Ramos (cell line): ENCODE data around the gene CBS.
"Not testable (repeated sequence)": the region's sequence is repeated elsewhere in the genome, so short reads cannot be mapped to it uniquely, and the experiment has no call there.

ENCODE experiments used
- in situ Hi-C: fragments of 300-500 bp; cut with MboI; formaldehyde crosslinking; loops from one replicate; pipeline ENCODE4 v1.14.3; 2022; ENCODE audit warnings: low sequenced_read_pairs; ENCODE audit not compliant: unreplicated experiment

CBS gene

GRCh38 chr21:43029785-43030184 is 45.9 kb downstream of the CBS start:
- in situ Hi-C loops: loop anchor here (25.0 kb wide), 1 partner anchor 92 kb away; the partner anchor contains the start of gene ERVH48-1

- in situ Hi-C loops: loop anchor here (25.0 kb wide), 1 partner anchor 91 kb away; the partner anchor contains the start of gene ERVH48-1
These were observed 47.5 kb downstream of the CBS start for GRCh38 chr21:43027846-43028731.

- in situ Hi-C loops: loop anchor here (25.0 kb wide), 1 partner anchor 88 kb away; the partner anchor contains the start of gene ERVH48-1
These were observed 49.9 kb downstream of the CBS start for GRCh38 chr21:43025636-43026180.

- in situ Hi-C loops: loop anchor here (25.0 kb wide), 1 partner anchor 87 kb away; the partner anchor contains the start of gene ERVH48-1
These were observed 51.0 kb downstream of the CBS start for GRCh38 chr21:43024439-43025136.

- in situ Hi-C loops: no loop called here
These were observed 52.5 kb downstream of the CBS start for GRCh38 chr21:43023175-43023574.

- in situ Hi-C loops: no loop called here
These were observed 53.7 kb downstream of the CBS start for GRCh38 chr21:43021756-43022600.

- in situ Hi-C loops: no loop called here
These were observed 54.4 kb downstream of the CBS start for GRCh38 chr21:43021191-43021590.

GRCh38 chr21:43020771-43021170 is 54.9 kb downstream of the CBS start:
- in situ Hi-C loops: no loop called here

- in situ Hi-C loops: no loop called here
These were observed 55.5 kb downstream of the CBS start for GRCh38 chr21:43020177-43020576.

GRCh38 chr21:43018519-43018918 is 57.1 kb downstream of the CBS start:
- in situ Hi-C loops: no loop called here

- in situ Hi-C loops: no loop called here
These were observed 58.9 kb downstream of the CBS start for GRCh38 chr21:43016728-43017127.

- in situ Hi-C loops: no loop called here
These were observed 59.6 kb downstream of the CBS start for GRCh38 chr21:43015906-43016540.

- in situ Hi-C loops: no loop called here
These were observed 63.0 kb downstream of the CBS start for GRCh38 chr21:43012596-43012995.

- in situ Hi-C loops: no loop called here
These were observed 68.8 kb downstream of the CBS start for GRCh38 chr21:43006874-43007208.

GRCh38 chr21:43006051-43006873 is 69.4 kb downstream of the CBS start:
- in situ Hi-C loops: not testable (repeated sequence)

- in situ Hi-C loops: no loop called here
These were observed 70.0 kb downstream of the CBS start for GRCh38 chr21:43005635-43006034.

- in situ Hi-C loops: no loop called here
These were observed 70.7 kb downstream of the CBS start for GRCh38 chr21:43004926-43005325.
